HG02870 (cell line): Measurements from ENCODE around the gene GRAMD1A.
"Not testable (repeated sequence)": the region's sequence is repeated elsewhere in the genome, so short reads cannot be mapped to it uniquely, and the experiment has no call there.

Source experiments
- ATAC-seq: cut with Tn5 transposase; IDR thresholded peaks from one replicate; pipeline ENCODE4 v1.9.1; 2021; ENCODE audit warnings: mild to moderate bottlenecking, moderate library complexity; ENCODE audit not compliant: unreplicated experiment

Gene GRAMD1A

GRCh38 chr19:35018379-35018778 lies 18.3 kb downstream of the GRAMD1A start:
- ATAC-seq: no peak

- ATAC-seq: no peak
Observed at GRCh38 chr19:35019144-35019543, 19.0 kb downstream of the GRAMD1A start.

GRCh38 chr19:35021016-35021415 lies 20.9 kb downstream of the GRAMD1A start:
- ATAC-seq: no peak

- no peak for ATAC-seq
Observed at GRCh38 chr19:35021596-35021995, 21.5 kb downstream of the GRAMD1A start.

GRCh38 chr19:35022460-35022859 lies 22.3 kb downstream of the GRAMD1A start:
- no peak for ATAC-seq

- no peak for ATAC-seq
Observed at GRCh38 chr19:35023428-35023827, 23.3 kb downstream of the GRAMD1A start.

- ATAC-seq: no peak
Observed at GRCh38 chr19:35024095-35024494, 24.0 kb downstream of the GRAMD1A start.

GRCh38 chr19:35025969-35026368 lies 25.8 kb downstream of the GRAMD1A start:
- ATAC-seq: no peak

GRCh38 chr19:35026418-35026817 lies 26.3 kb downstream of the GRAMD1A start:
- ATAC-seq: no peak

- no peak for ATAC-seq
Observed at GRCh38 chr19:35027009-35027408, 26.9 kb downstream of the GRAMD1A start.

GRCh38 chr19:35027851-35028599 lies 27.9 kb downstream of the GRAMD1A start:
- ATAC-seq: no peak

GRCh38 chr19:35028600-35028885 lies 28.4 kb downstream of the GRAMD1A start:
- not testable (repeated sequence) for ATAC-seq

GRCh38 chr19:35029275-35029736 lies 29.2 kb downstream of the GRAMD1A start:
- not testable (repeated sequence) for ATAC-seq

GRCh38 chr19:35029737-35030256 lies 29.7 kb downstream of the GRAMD1A start:
- ATAC-seq: no peak

- no peak for ATAC-seq
Observed at GRCh38 chr19:35030257-35031071, 30.3 kb downstream of the GRAMD1A start, which contains the start of gene SCN1B. TSS of gene SCN1B (plus strand) at chr19:35030470. CDS start at chr19:35030821, 351 bp downstream.

GRCh38 chr19:35031072-35031881 lies 31.2 kb downstream of the GRAMD1A start:
- no peak for ATAC-seq

- no peak for ATAC-seq
Observed at GRCh38 chr19:35032356-35032865, 32.3 kb downstream of the GRAMD1A start.

- ATAC-seq: no peak
Observed at GRCh38 chr19:35033067-35034004, 33.2 kb downstream of the GRAMD1A start.

- ATAC-seq: no peak
Observed at GRCh38 chr19:35034005-35034502, 33.9 kb downstream of the GRAMD1A start.
